HG03460 (cell line): Measurements from ENCODE around the gene SPATA13.

ENCODE experiments used
- ATAC-seq: cut with Tn5 transposase; IDR thresholded peaks from one replicate; pipeline ENCODE4 v1.9.1; 2021; ENCODE audit not compliant: unreplicated experiment

SPATA13 gene

GRCh38 chr13:24247016-24247415 is 86.5 kb downstream of the SPATA13 start:
- no peak for ATAC-seq

GRCh38 chr13:24249624-24250023 is 89.1 kb downstream of the SPATA13 start:
- ATAC-seq: no peak

GRCh38 chr13:24250376-24251057 is 90.0 kb downstream of the SPATA13 start:
- no peak for ATAC-seq

- ATAC-seq: no peak
Observed at GRCh38 chr13:24251525-24251924, 91.0 kb downstream of the SPATA13 start.

GRCh38 chr13:24252136-24252535 is 91.6 kb downstream of the SPATA13 start:
- ATAC-seq: no peak

- ATAC-seq: no peak
Observed at GRCh38 chr13:24253520-24254145, 93.1 kb downstream of the SPATA13 start.

- no peak for ATAC-seq
Observed at GRCh38 chr13:24254146-24254841, 93.8 kb downstream of the SPATA13 start.

GRCh38 chr13:24257497-24257896 is 97.0 kb downstream of the SPATA13 start:
- ATAC-seq: no peak

GRCh38 chr13:24261566-24261965 is 101.0 kb downstream of the SPATA13 start:
- ATAC-seq: no peak

GRCh38 chr13:24263632-24264031 is 103.1 kb downstream of the SPATA13 start:
- ATAC-seq: no peak

GRCh38 chr13:24264976-24265375 is 104.5 kb downstream of the SPATA13 start:
- peak; percentile 72 for ATAC-seq

- ATAC-seq: no peak
Observed at GRCh38 chr13:24265453-24265852, 104.9 kb downstream of the SPATA13 start.

GRCh38 chr13:24267274-24267673 is 106.8 kb downstream of the SPATA13 start:
- no peak for ATAC-seq

- ATAC-seq: no peak
Observed at GRCh38 chr13:24267801-24268200, 107.3 kb downstream of the SPATA13 start.

GRCh38 chr13:24269821-24270220 is 109.3 kb downstream of the SPATA13 start:
- no peak for ATAC-seq

- ATAC-seq: peak; percentile 46
Observed at GRCh38 chr13:24270639-24271141, 110.2 kb downstream of the SPATA13 start.

GRCh38 chr13:24271231-24271600 is 110.7 kb downstream of the SPATA13 start:
- no peak for ATAC-seq

GRCh38 chr13:24271601-24272451 is 111.3 kb downstream of the SPATA13 start:
- peak; percentile 47 for ATAC-seq

GRCh38 chr13:24272452-24273161 is 112.1 kb downstream of the SPATA13 start:
- ATAC-seq: no peak

GRCh38 chr13:24273926-24274325 is 113.4 kb downstream of the SPATA13 start:
- ATAC-seq: no peak
